T1000 (cell line): ENCODE results near the gene UBTD1.

Source experiments
- DNase-seq: peaks from one replicate; lab custom pipeline; 2025; ENCODE audit warnings: mixed read lengths; lab: John Stamatoyannopoulos, UW

Gene UBTD1

GRCh38 chr10:97483506-97483905, 15.2 kb upstream of the UBTD1 start:
- DNase-seq = no peak

DNA sequence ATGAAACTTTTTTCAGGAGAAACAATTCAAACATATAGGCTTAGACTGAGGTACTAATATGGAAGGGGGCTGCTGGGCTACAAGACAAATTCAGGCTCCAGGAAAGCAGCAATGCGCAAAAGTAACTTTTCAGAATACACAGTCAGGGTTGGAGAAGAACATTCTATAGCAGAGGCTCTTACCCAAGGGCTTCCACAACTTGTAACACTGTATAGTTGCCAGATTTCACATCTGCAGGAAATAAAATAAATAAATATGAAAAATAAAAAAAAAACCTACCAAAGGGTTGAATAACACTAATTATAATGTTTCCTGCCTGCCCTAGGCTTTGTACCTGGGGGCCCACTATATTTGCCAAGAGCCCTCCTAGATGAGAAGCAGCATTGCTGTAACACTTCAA, 14.8 kb upstream of the UBTD1 start:
- DNase-seq = no peak

GRCh38 chr10:97485647-97486281, 13.0 kb upstream of the UBTD1 start:
- DNase-seq = no peak

DNA sequence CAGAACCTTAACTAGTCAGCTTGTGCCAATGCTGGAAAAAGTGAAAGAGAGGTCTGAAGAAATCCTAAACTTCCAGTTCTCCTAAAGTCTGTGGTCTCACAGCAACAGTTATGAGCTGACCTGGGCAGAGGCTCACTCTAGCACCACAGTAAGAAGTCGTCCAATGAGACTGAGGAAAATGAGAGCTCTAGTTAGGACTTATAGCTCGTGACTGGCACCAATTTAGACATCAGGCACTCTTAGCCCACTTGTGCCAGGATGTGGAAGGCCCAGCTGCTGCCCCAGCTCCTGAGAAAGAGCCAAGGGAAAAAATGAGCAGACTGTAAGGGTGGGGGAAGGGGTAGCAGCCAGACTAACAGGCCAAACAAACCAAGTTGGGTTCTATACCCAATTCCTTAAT, 8.1 kb upstream of the UBTD1 start:
- DNase-seq = no peak

DNA sequence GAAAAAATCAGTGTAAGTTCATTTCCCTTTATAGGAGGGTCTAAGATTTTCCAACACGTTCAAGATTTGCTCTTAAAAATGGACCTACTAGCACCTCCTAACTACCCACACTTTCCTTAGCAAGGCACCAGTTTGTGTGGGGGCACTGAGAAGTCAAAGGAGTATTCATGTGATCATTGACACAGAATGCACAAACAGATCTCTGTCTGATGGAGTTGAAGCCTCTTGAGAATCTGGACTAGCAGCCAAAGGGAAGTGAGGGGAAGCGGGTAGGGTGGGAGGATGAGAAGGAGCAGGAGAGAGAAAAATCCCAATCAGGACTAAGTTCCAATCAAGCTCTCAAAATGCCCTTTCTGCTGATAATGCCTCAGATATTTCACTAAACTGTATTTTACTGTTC, 4.6 kb upstream of the UBTD1 start:
- no peak for DNase-seq

- no peak for DNase-seq
Observed at GRCh38 chr10:97494863-97495506, 3.7 kb upstream of the UBTD1 start.

- DNase-seq = peak; percentile 77
Observed at GRCh38 chr10:97497572-97498075, 1.1 kb upstream of the UBTD1 start.

DNA sequence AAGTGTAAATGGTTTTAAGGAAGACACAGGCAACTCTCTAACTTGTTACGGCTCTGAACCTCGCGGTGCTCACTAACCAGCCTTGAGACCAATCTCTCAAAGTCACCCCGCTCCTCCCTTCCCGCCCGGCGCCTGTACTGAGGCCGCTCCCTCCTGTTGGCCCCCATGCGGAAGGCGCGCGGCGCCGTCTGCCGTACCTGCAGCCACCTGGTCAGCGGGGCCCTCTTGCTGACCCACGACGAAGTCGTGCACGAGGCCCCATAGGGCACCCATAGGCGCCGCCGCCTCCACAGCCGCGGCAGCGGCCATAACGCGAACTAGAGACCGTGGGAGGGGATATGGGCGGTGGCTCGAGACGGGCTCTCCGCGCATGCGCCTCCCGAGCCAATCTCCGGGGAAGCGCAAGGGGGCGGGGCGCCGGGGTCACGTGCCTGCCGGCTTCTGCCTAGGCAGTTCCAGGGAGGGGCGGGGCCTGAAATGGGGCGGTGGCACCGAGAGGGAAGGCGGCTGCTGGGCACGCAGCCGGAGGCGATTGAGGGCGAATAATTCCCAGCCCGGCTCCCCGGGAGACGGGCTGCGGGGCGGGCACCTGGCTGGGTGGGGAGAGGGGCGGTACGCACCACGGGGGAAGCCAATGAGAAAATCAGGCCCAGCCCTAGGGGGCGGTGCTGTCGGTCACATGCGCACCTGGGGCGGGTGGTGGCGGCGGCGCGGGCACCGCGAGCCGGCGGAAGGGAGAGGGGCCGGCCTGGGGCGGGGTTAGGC, 466 bp upstream of the UBTD1 start, which contains the start of gene MMS19:
Gene MMS19, minus strand, starts transcription at position 347 of the 765 bp plus-strand sequence. Its CDS starts 38 bp downstream, at position 309.
- DNase-seq = peak; percentile 100

GRCh38 chr10:97499561-97500296, 1.0 kb downstream of the UBTD1 start:
- DNase-seq = peak; percentile 51

- DNase-seq = no peak
Observed at GRCh38 chr10:97500297-97500575, 1.5 kb downstream of the UBTD1 start.

DNA sequence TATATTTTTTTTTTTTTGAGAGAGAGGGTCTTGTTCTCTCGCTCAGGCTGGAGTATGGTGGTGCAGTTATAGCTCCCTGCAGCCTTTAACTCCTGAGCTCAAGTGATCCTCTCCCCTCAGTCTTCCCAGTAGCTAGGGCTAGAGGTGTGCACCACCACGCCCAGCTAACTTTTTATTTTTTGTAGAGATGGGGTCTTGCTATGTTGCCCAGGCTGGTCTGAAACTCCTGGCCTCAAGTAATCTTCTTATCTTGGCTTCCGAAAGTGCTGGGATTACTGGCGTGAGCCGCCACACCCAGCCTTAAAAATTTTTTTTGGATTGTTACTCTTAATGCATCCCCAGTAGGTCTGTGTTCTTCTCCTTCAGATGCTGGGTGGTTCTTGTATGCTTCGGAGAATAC, 4.2 kb downstream of the UBTD1 start:
- no peak for DNase-seq

DNA sequence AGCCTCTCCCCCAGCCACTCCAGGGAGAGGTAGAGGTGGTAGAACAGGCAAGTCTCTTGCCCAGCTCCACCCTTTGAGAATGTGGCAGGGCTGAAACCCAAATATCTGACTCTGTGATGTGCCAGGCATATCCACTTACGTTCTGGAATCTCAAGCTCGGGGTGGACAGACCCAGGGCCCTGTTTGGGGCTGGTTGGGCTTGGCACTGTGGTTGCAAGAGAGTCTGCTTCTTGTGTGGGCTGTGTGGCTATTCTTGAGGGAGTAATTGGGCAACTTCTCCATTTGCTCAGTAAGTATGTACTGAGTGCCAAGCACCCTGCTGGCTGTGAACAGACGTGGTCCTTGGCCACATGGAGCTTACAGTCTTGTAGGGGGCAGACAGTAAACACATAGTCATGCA, 4.7 kb downstream of the UBTD1 start:
- DNase-seq = no peak

- no peak for DNase-seq
Observed at GRCh38 chr10:97505152-97505551, 6.4 kb downstream of the UBTD1 start.

GRCh38 chr10:97506199-97506991, 7.7 kb downstream of the UBTD1 start:
- DNase-seq = no peak

GRCh38 chr10:97508342-97508741, 9.6 kb downstream of the UBTD1 start:
- DNase-seq = no peak

DNA sequence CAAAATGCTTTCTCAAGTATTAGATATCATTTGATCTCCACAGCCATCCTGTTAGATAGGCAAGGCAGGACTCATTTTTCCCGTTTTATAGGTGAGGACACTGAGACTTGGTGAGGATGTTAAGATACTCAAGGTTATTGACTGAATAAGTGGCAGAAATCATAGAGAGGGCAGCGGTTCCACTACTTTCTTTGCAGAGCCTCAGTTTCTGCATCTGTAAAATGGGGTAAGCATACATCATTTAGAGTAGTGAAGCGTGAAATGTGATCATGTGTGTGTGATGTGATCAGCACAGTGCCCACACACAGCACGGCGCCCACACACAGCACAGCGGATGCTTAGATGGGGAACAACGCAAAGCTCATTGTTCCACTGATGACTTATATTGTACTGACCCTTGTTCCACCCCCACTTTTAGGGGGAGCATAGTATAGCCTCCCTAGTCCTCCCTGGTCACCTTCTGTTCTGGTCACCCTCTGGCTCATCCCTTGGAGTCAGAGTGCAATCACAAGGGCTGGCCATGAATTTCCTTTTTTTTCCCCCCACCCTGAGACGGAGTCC, 10.5 kb downstream of the UBTD1 start:
- DNase-seq = no peak

GRCh38 chr10:97510686-97511085, 12.0 kb downstream of the UBTD1 start:
- no peak for DNase-seq

- DNase-seq = no peak
Observed at GRCh38 chr10:97511711-97512440, 13.2 kb downstream of the UBTD1 start.

- no peak for DNase-seq
Observed at GRCh38 chr10:97512993-97513392, 14.3 kb downstream of the UBTD1 start.

DNA sequence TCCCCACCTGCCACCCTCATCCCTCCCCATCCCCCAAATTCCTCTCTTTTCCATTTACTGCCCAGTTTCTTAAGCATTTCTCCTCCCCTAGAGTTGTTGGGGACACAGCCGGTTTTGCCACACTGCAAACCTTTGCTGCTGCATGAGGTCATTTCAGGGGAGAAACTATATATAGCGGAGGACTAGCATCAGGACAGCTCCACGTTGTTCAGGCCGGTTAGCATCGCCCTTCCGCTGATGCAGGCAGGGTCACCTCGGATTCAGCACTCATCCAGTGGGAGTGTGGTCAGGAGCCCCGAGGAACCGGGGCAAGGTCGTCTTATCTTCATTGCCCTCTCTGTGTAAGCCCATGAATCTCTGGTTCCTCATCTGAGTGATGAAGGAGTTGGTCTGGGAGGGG, 15.6 kb downstream of the UBTD1 start:
- no peak for DNase-seq
